ENCODE measurements around the gene PRKCD. TPM values are rescaled to one million over a fixed set of nuclear protein-coding genes. Genes with fewer than 3 reads are reported as not detected.

The PRKCD gene
- total and polyA plus RNA-seq, 2 of the 4 experiments (the other 2 are of a cell fraction) = 4.3 to 19.0 TPM

- H4K5ac ChIP-seq (ENCODE audit: low read depth, low read length) = peak overlapping the region; percentile 67; the same call in 1 of the 2 replicates
- peaks cover 16 to 40% of the 10 kb centered on the region in 2 experiments; a peak in 3 of 4 replicates for H3K79me1 ChIP-seq (ENCODE audit: low read depth in 1 of 2, low read length in 2 of 2)
- H3K4me1 ChIP-seq (ENCODE audit: control insufficient read depth, insufficient read depth, low read length) = peaks cover 28% of the 10 kb centered on the region
- H4K8ac ChIP-seq (ENCODE audit: low read depth in 2 of 2, low read length in 2 of 2) = peak overlapping the region in 1 of 2 experiments; percentile 61; a peak in 2 of 4 replicates
- H4K20me1 ChIP-seq (ENCODE audit: insufficient read depth, low read length) = peaks cover 9% of the 10 kb centered on the region; the same call in 1 of the 2 replicates
- peak; percentile 20 for DNase-seq
- POLR2A ChIA-PET (ENCODE audit: unreplicated experiment) = no interaction called here
- H3K27me3 ChIP-seq (ENCODE audit: control insufficient read depth, insufficient read depth, low read length) = peaks cover 9% of the 10 kb centered on the region
- H2AK5ac ChIP-seq (ENCODE audit: low read depth, low read length) = peak overlapping the region; percentile 90
- H3K36me3 ChIP-seq (ENCODE audit: control insufficient read depth, insufficient read depth, low read length) = 0 out of 2 replicates have a peak, but pooled peaks cover 2% of the 10 kb centered on the region
- 7% methylated on average over 13 of the region's 49 CpGs; no CpG with 5 or more reads in 1 of the 2 experiments for WGBS, 2 experiments (ENCODE audit: extremely low coverage in 2 of 2, insufficient read length in 1 of 2)
- peak overlapping the region; percentile 71 for H3K4ac ChIP-seq (ENCODE audit: low read depth, low read length)
- peak overlapping the region; percentile 88 for H3K23ac ChIP-seq (ENCODE audit: low read depth, low read length)
- peak overlapping the region; percentile 60 for H3K4me2 ChIP-seq (ENCODE audit: low read depth, low read length)
- no peak overlapping the region for H2BK15ac ChIP-seq (ENCODE audit: low read depth, low read length)
- no peak for TF ChIP-seq USF2 (IDR thresholded peaks at IDR 0.05; ENCODE audit: low read depth, low read length)
- peak; percentile 4; the same call in 1 of the 2 replicates for TF ChIP-seq MAZ (IDR thresholded peaks at IDR 0.05; ENCODE audit: borderline replicate concordance, low read depth, low read length)
- no peak for TF ChIP-seq NFE2L2 (IDR thresholded peaks at IDR 0.05; ENCODE audit: low read depth, low read length)
- TF ChIP-seq POLR2A (IDR thresholded peaks at IDR 0.05; ENCODE audit: low read depth, low read length) = no peak
- ATAC-seq (ENCODE audit: low read depth) = peak; percentile 29
- no peak overlapping the region for H2BK20ac ChIP-seq (ENCODE audit: low read depth, low read length)
- peaks cover 19% of the 10 kb centered on the region for H3K9me1 ChIP-seq (ENCODE audit: insufficient read depth, low read length)
- dilution Hi-C loops (cut with HindIII; ENCODE audit: low sequenced_read_pairs, unreplicated experiment) (no loop called here), intact Hi-C loops (cut with micrococcal nuclease) (loop anchor here (2.0 kb wide), 1 partner anchor 35 kb away; no protein-coding TSS in a partner anchor), in situ Hi-C loops (cut with MboI; ENCODE audit: low sequenced_read_pairs) (no loop called here)
- no peaks in the 10 kb centered on the region for H3K9me3 ChIP-seq (ENCODE audit: control insufficient read depth, insufficient read depth, low read length)
- BruUV-seq (replicated peaks) = no TSS peak
- H3K27ac ChIP-seq (ENCODE audit: insufficient read depth, low read length) = no peak overlapping the region; the same call in 1 of the 2 replicates
- peak overlapping the region; percentile 99 for H3K4me3 ChIP-seq (ENCODE audit: insufficient read depth, low read depth, low read length)
- peak overlapping the region; percentile 3 for H2BK5ac ChIP-seq (ENCODE audit: low read depth, low read length, poor library complexity, severe bottlenecking)
- H2AFZ ChIP-seq (replicated peaks; ENCODE audit: low read length, poor library complexity) = peak overlapping the region; percentile 94
- H3K56ac ChIP-seq (ENCODE audit: extremely low read depth, insufficient read depth, low read length) = no peak overlapping the region
- H2AK9ac ChIP-seq (replicated peaks; ENCODE audit: low read depth, low read length, poor library complexity) = peak overlapping the region; percentile 93
- H3K14ac ChIP-seq (replicated peaks; ENCODE audit: low read depth, low read length) = peak overlapping the region; percentile 74
- H3K9ac ChIP-seq (ENCODE audit: low read depth, low read length) = peak overlapping the region; percentile 83
- CTCF ChIA-PET = no interaction called here
- H2BK120ac ChIP-seq (ENCODE audit: low read depth, low read length) = no peak overlapping the region
- H4K91ac ChIP-seq (ENCODE audit: insufficient read depth, low read depth, low read length) = no peak overlapping the region
- H3K18ac ChIP-seq (ENCODE audit: low read depth, low read length) = peak overlapping the region; percentile 1; the same call in 1 of the 2 replicates
Observed at GRCh38 chr3:53161820-53162671, 1.0 kb downstream of the PRKCD start.

Measured in IMR-90 (cell line).